ENCODE data around the gene LAX1.

- TF ChIP-seq TAF1 (IDR thresholded peaks at IDR 0.05; ENCODE audit: borderline replicate concordance, insufficient read depth, low read length) (no peak), REST (IDR thresholded peaks at IDR 0.05; ENCODE audit: insufficient read depth in 1 of 2, low read depth in 2 of 2, low read length in 2 of 2) (no peak), POLR2AphosphoS5 (IDR thresholded peaks at IDR 0.05; ENCODE audit: low read depth, low read length) (no peak)
Observed at GRCh38 chr1:203778789-203779188, 13.8 kb downstream of the LAX1 start.
